ENCODE results near the gene UBE2E3. TPM values are rescaled to one million over a fixed set of nuclear protein-coding genes. Genes with fewer than 3 reads are reported as not detected.
A peak's percentile ranks its signal among the peaks of the same experiment; 100 is the strongest.

UBE2E3 gene
- total and polyA plus RNA-seq, 2 of the 4 experiments (the other 2 are of a cell fraction) = 106 to 114 TPM

- H3K4me3 ChIP-seq (ENCODE audit: insufficient read depth, low read depth, low read length) = no peak overlapping the region
- no peak overlapping the region for H3K18ac ChIP-seq (ENCODE audit: low read depth, low read length)
- H2BK120ac ChIP-seq (ENCODE audit: low read depth, low read length) = no peak overlapping the region
- no peak overlapping the region for H3K4me2 ChIP-seq (ENCODE audit: low read depth, low read length)
- no peak overlapping the region for H3K14ac ChIP-seq (replicated peaks; ENCODE audit: low read depth, low read length)
- in situ Hi-C loops (cut with MboI; ENCODE audit: low sequenced_read_pairs) = no loop called here
- no peak overlapping the region for H4K5ac ChIP-seq (ENCODE audit: low read depth, low read length)
- H3K36me3 ChIP-seq (ENCODE audit: control insufficient read depth, insufficient read depth, low read length) = peaks cover 1% of the 10 kb centered on the region; the same call in 1 of the 2 replicates
- no peak overlapping the region for H4K8ac ChIP-seq (ENCODE audit: low read depth in 2 of 2, low read length in 2 of 2)
- BruUV-seq (replicated peaks) = no TSS peak
- no peak for ATAC-seq (ENCODE audit: low read depth)
- TF ChIP-seq NFE2L2 (IDR thresholded peaks at IDR 0.05; ENCODE audit: low read depth, low read length) = no peak
- TF ChIP-seq RFX5 (IDR thresholded peaks at IDR 0.05; ENCODE audit: low read depth, low read length) = no peak
- TF ChIP-seq SMC3 (IDR thresholded peaks at IDR 0.05; ENCODE audit: low read depth, low read length) = no peak
- TF ChIP-seq BHLHE40 (IDR thresholded peaks at IDR 0.05; ENCODE audit: low read depth, low read length) = no peak
- no peak for TF ChIP-seq CEBPB (IDR thresholded peaks at IDR 0.05; ENCODE audit: low read depth, low read length)
- TF ChIP-seq POLR2A (IDR thresholded peaks at IDR 0.05; ENCODE audit: low read depth, low read length) = no peak
- TF ChIP-seq RAD21 (IDR thresholded peaks at IDR 0.05; ENCODE audit: low read length) = no peak
- TF ChIP-seq MXI1 (IDR thresholded peaks at IDR 0.05; ENCODE audit: borderline replicate concordance, low read depth, low read length) = no peak
- no peak for TF ChIP-seq CTCF (conservative IDR thresholded peaks at IDR 0.05; ENCODE audit: low read depth, low read length)
- intact Hi-C loops (cut with micrococcal nuclease) = no loop called here
- ChIA-PET CTCF (no interaction called here), POLR2A (ENCODE audit: unreplicated experiment) (no interaction called here)
- H3K9ac ChIP-seq (ENCODE audit: low read depth, low read length) = no peak overlapping the region
- H3K79me1 ChIP-seq (ENCODE audit: low read depth in 1 of 2, low read length in 2 of 2) = peaks cover 12 to 50% of the 10 kb centered on the region in 2 experiments
- H4K91ac ChIP-seq (ENCODE audit: insufficient read depth, low read depth, low read length) = no peak overlapping the region
- no peaks in the 10 kb centered on the region; the same call in 1 of the 2 replicates for H3K4me1 ChIP-seq (ENCODE audit: control insufficient read depth, insufficient read depth, low read length)
- no peak overlapping the region for H3K27ac ChIP-seq (ENCODE audit: insufficient read depth, low read length)
- no peak overlapping the region for H2AFZ ChIP-seq (replicated peaks; ENCODE audit: low read length, poor library complexity)
- no peaks in the 10 kb centered on the region for H3K27me3 ChIP-seq (ENCODE audit: control insufficient read depth, insufficient read depth, low read length)
- WGBS, 2 experiments (ENCODE audit: extremely low coverage in 2 of 2, insufficient read length in 1 of 2) = no CpG with 5 or more reads among the region's 3 CpGs
- peaks cover 11% of the 10 kb centered on the region for H4K20me1 ChIP-seq (ENCODE audit: insufficient read depth, low read length)
- dilution Hi-C loops (cut with HindIII; ENCODE audit: low sequenced_read_pairs, unreplicated experiment) = no loop called here
- DNase-seq = no peak
- H3K9me1 ChIP-seq (ENCODE audit: insufficient read depth, low read length) = no peaks in the 10 kb centered on the region; the same call in 1 of the 2 replicates
- no peak overlapping the region for H2AK5ac ChIP-seq (ENCODE audit: low read depth, low read length)
- H2BK20ac ChIP-seq (ENCODE audit: low read depth, low read length) = no peak overlapping the region
- no peak overlapping the region for H3K23ac ChIP-seq (ENCODE audit: low read depth, low read length)
- no peak overlapping the region for H2BK15ac ChIP-seq (ENCODE audit: low read depth, low read length)
- H3K56ac ChIP-seq (ENCODE audit: extremely low read depth, insufficient read depth, low read length) = no peak overlapping the region
- H2AK9ac ChIP-seq (replicated peaks; ENCODE audit: low read depth, low read length, poor library complexity) = no peak overlapping the region
- H2BK5ac ChIP-seq (ENCODE audit: low read depth, low read length, poor library complexity, severe bottlenecking) = peak overlapping the region; percentile 26
- no peak overlapping the region for H3K4ac ChIP-seq (ENCODE audit: low read depth, low read length)
- H3K9me3 ChIP-seq (ENCODE audit: control insufficient read depth, insufficient read depth, low read length) = no peaks in the 10 kb centered on the region
These were observed 9.9 kb downstream of the UBE2E3 start for GRCh38 chr2:180990337-180990736.
